ENCODE results near the gene COQ5. TPM values are rescaled to one million over a fixed set of nuclear protein-coding genes. Genes with fewer than 3 reads are reported as not detected.
A peak's percentile ranks its signal among the peaks of the same experiment; 100 is the strongest.

Gene COQ5
- total RNA-seq, 8 experiments from 2014 or later: 36.4 to 70.7 (median 49.8) TPM

GRCh38 chr12:120514002-120514401, 15.0 kb downstream of the COQ5 start:
- Histone ChIP-seq H3K4me3 (no peak overlapping the region), H3K27ac (no peak overlapping the region), H3K4me1 (replicated peaks in 1 of 2) (no peaks in the 10 kb centered on the region)
- in situ Hi-C loops (cut with MboI; ENCODE audit: low pct_unique_long_range_greater_than_20kb in 2 of 9, low sequenced_read_pairs in 9 of 9, unreplicated experiment in 9 of 9): no loop called here
- WGBS, 10 experiments: 76 to 100% (median 94%) methylated on average over 1 to 6 of the region's 7 CpGs; no CpG with 5 or more reads in 2 of the 10 experiments
- ATAC-seq (replicated peaks in 6 of 8): no peak

GRCh38 chr12:120508537-120508936, 20.4 kb downstream of the COQ5 start:
- WGBS, 10 experiments: 93 to 100% (median 100%) methylated on average over 1 to 3 of the region's 8 CpGs; no CpG with 5 or more reads in 6 of the 10 experiments
- no peak for ATAC-seq (replicated peaks in 6 of 8)
- H3K4me1 ChIP-seq (replicated peaks in 1 of 2): no peaks in the 10 kb centered on the region
- H3K4me3 ChIP-seq: no peak overlapping the region
- in situ Hi-C loops (cut with MboI; ENCODE audit: low pct_unique_long_range_greater_than_20kb in 2 of 9, low sequenced_read_pairs in 9 of 9, unreplicated experiment in 9 of 9): no loop called here
- H3K27ac ChIP-seq: no peak overlapping the region

- H3K4me3 ChIP-seq: no peak overlapping the region
- H3K4me1 ChIP-seq (replicated peaks in 1 of 2): no peaks in the 10 kb centered on the region
- ATAC-seq (replicated peaks in 6 of 8): no peak
- WGBS, 10 experiments: 0 to 83% (median 46%) methylated on average over 1 to 4 of the region's 4 CpGs; no CpG with 5 or more reads in 2 of the 10 experiments
- in situ Hi-C loops (cut with MboI; ENCODE audit: low pct_unique_long_range_greater_than_20kb in 2 of 9, low sequenced_read_pairs in 9 of 9, unreplicated experiment in 9 of 9): no loop called here
- no peak overlapping the region for H3K27ac ChIP-seq
These were observed 24.4 kb downstream of the COQ5 start for GRCh38 chr12:120504587-120504986.

- in situ Hi-C loops (cut with MboI; ENCODE audit: low pct_unique_long_range_greater_than_20kb in 2 of 9, low sequenced_read_pairs in 9 of 9, unreplicated experiment in 9 of 9): no loop called here
- H3K4me1 ChIP-seq (replicated peaks in 1 of 2): peaks cover 4 to 13% of the 10 kb centered on the region in 2 donors
- H3K27ac ChIP-seq: no peak overlapping the region
- H3K4me3 ChIP-seq: no peak overlapping the region
- WGBS, 10 experiments: 57 to 100% methylated on average over 1 of the region's 1 CpG; no CpG with 5 or more reads in 8 of the 10 experiments
- ATAC-seq (replicated peaks in 6 of 8): no peak
These were observed 28.4 kb downstream of the COQ5 start for GRCh38 chr12:120500581-120500980.

- H3K4me1 ChIP-seq (replicated peaks in 1 of 2): peaks cover 4 to 19% of the 10 kb centered on the region in 2 donors
- ATAC-seq (replicated peaks in 6 of 8): no peak
- in situ Hi-C loops (cut with MboI; ENCODE audit: low pct_unique_long_range_greater_than_20kb in 2 of 9, low sequenced_read_pairs in 9 of 9, unreplicated experiment in 9 of 9): no loop called here
- H3K4me3 ChIP-seq: no peak overlapping the region
- WGBS, 10 experiments: 70 to 100% (median 91%) methylated on average over 1 to 3 of the region's 3 CpGs; no CpG with 5 or more reads in 2 of the 10 experiments
- H3K27ac ChIP-seq: no peak overlapping the region
These were observed 30.0 kb downstream of the COQ5 start for GRCh38 chr12:120498870-120499515.

GRCh38 chr12:120497524-120498150, 31.3 kb downstream of the COQ5 start:
- peak overlapping the region; percentile 56 to 91 (median 78) for H3K4me3 ChIP-seq

GRCh38 chr12:120496413-120497340, 32.3 kb downstream of the COQ5 start:
- peak overlapping the region; percentile 56 to 91 (median 78) for H3K4me3 ChIP-seq
- peak; percentile 25 to 60 (median 50) for ATAC-seq (replicated peaks in 6 of 8)
- WGBS, 10 experiments: 0 to 4% (median 0%) methylated on average over 1 to 10 of the region's 47 CpGs; no CpG with 5 or more reads in 1 of the 10 experiments
- peaks cover 4 to 19% of the 10 kb centered on the region in 2 donors for H3K4me1 ChIP-seq (replicated peaks in 1 of 2)
- in situ Hi-C loops (cut with MboI; ENCODE audit: low pct_unique_long_range_greater_than_20kb in 2 of 9, low sequenced_read_pairs in 9 of 9, unreplicated experiment in 9 of 9): no loop called here
- H3K27ac ChIP-seq: peak overlapping the region; percentile 56 to 90

More at GRCh38 chr12:120497524-120498150, 31.3 kb downstream of the COQ5 start:
- peaks cover 4 to 19% of the 10 kb centered on the region in 2 donors for H3K4me1 ChIP-seq (replicated peaks in 1 of 2)
- no peak overlapping the region for H3K27ac ChIP-seq
- no peak for ATAC-seq (replicated peaks in 6 of 8)
- in situ Hi-C loops (cut with MboI; ENCODE audit: low pct_unique_long_range_greater_than_20kb in 2 of 9, low sequenced_read_pairs in 9 of 9, unreplicated experiment in 9 of 9): no loop called here
- 3 to 67% (median 40%) methylated on average over 1 to 8 of the region's 9 CpGs; no CpG with 5 or more reads in 1 of the 10 experiments for WGBS, 10 experiments

GRCh38 chr12:120495731-120496412, 33.1 kb downstream of the COQ5 start, which contains the start of gene DYNLL1:
DYNLL1 (plus strand) TSS chr12:120496113; CDS start chr12:120496422, 309 bp downstream.
- WGBS, 10 experiments: 0% methylated on average over 1 to 5 of the region's 53 CpGs; no CpG with 5 or more reads in 8 of the 10 experiments
- peak; percentile 90 to 96 (median 94) for ATAC-seq (replicated peaks in 6 of 8)
- in situ Hi-C loops (cut with MboI; ENCODE audit: low pct_unique_long_range_greater_than_20kb in 2 of 9, low sequenced_read_pairs in 9 of 9, unreplicated experiment in 9 of 9): no loop called here

GRCh38 chr12:120495186-120495730, 33.7 kb downstream of the COQ5 start:
- ATAC-seq (replicated peaks in 6 of 8): peak in 7 of 8 experiments; percentile 1 to 12 (median 3)
- Histone ChIP-seq H3K4me3 (peak overlapping the region; percentile 56 to 91 (median 78)), H3K27ac (peak overlapping the region in 1 of 2 donors; percentile 35), H3K4me1 (replicated peaks in 1 of 2) (peaks cover 4 to 19% of the 10 kb centered on the region in 2 donors)
- in situ Hi-C loops (cut with MboI; ENCODE audit: low pct_unique_long_range_greater_than_20kb in 2 of 9, low sequenced_read_pairs in 9 of 9, unreplicated experiment in 9 of 9): no loop called here
- 0 to 36% (median 14%) methylated on average over 2 to 12 of the region's 17 CpGs; no CpG with 5 or more reads in 4 of the 10 experiments for WGBS, 10 experiments

More at GRCh38 chr12:120495731-120496412, 33.1 kb downstream of the COQ5 start, which contains the start of gene DYNLL1:
- Histone ChIP-seq H3K27ac (peak within 1 kb of the TSS; percentile 56 to 90), H3K4me1 (replicated peaks in 1 of 2) (peaks cover 4 to 19% of the 10 kb centered on the region in 2 donors), H3K4me3 (peak within 1 kb of the TSS; percentile 56 to 91 (median 78))

- WGBS, 10 experiments: 60 to 100% (median 100%) methylated on average over 1 to 2 of the region's 2 CpGs; no CpG with 5 or more reads in 5 of the 10 experiments
- no peak overlapping the region for H3K4me3 ChIP-seq
- ATAC-seq (replicated peaks in 6 of 8): no peak
- H3K4me1 ChIP-seq (replicated peaks in 1 of 2): peaks cover 3 to 6% of the 10 kb centered on the region in 2 donors
- in situ Hi-C loops (cut with MboI; ENCODE audit: low pct_unique_long_range_greater_than_20kb in 2 of 9, low sequenced_read_pairs in 9 of 9, unreplicated experiment in 9 of 9): no loop called here
- no peak overlapping the region for H3K27ac ChIP-seq
These were observed 38.0 kb downstream of the COQ5 start for GRCh38 chr12:120490833-120491512.

GRCh38 chr12:120490325-120490724, 38.6 kb downstream of the COQ5 start:
- Histone ChIP-seq H3K4me3 (no peak overlapping the region), H3K27ac (no peak overlapping the region), H3K4me1 (replicated peaks in 1 of 2) (peaks cover 3 to 6% of the 10 kb centered on the region in 2 donors)
- WGBS, 10 experiments: 80 to 100% (median 89%) methylated on average over 1 to 5 of the region's 5 CpGs; no CpG with 5 or more reads in 5 of the 10 experiments
- in situ Hi-C loops (cut with MboI; ENCODE audit: low pct_unique_long_range_greater_than_20kb in 2 of 9, low sequenced_read_pairs in 9 of 9, unreplicated experiment in 9 of 9): no loop called here
- peak in 2 of 8 experiments; percentile 82 to 85 for ATAC-seq (replicated peaks in 6 of 8)
